Thoracic aorta (tissue), 2 donors: ENCODE results near the gene NCAPH2. TPM values are rescaled to one million over a fixed set of nuclear protein-coding genes. Genes with fewer than 3 reads are reported as not detected.
A peak's percentile ranks its signal among the peaks of the same experiment; 100 is the strongest.

Source experiments
- ATAC-seq: fragments of 150-250 bp; one replicate; pipeline ENCODE4 v1.8.0; 2017; ENCODE audit warnings: low read depth; ENCODE audit not compliant: insufficient number of reproducible peaks, low FRiP score
- DNase-seq: peaks from one replicate; pipeline ENCODE4 v3.0.0-alpha.2; 2020; ENCODE audit warnings: low spot score
- H3K27ac ChIP-seq, 2 donors: fragments of 200-600 bp; sonication (generic); 1 replicate in 1 of 2; 2 replicates in 1 of 2; pipeline ENCODE4 v1.5.1; 2016; ENCODE audit warnings: mild to moderate bottlenecking in 2 of 2, moderate library complexity in 2 of 2
- H3K27me3 ChIP-seq: fragments of 200-600 bp; sonication (generic); replicated peaks from 2 replicates; pipeline ENCODE4 v1.6.0; 2016; ENCODE audit warnings: mild to moderate bottlenecking; ENCODE audit not compliant: insufficient read depth
- H3K36me3 ChIP-seq: fragments of 200-600 bp; sonication (generic); one replicate; pipeline ENCODE4 v1.5.1; 2016
- H3K4me1 ChIP-seq, 2 donors: fragments of 200-600 bp; sonication (generic); 1 replicate in 1 of 2; 2 replicates in 1 of 2; pipeline versions ENCODE4 v1.5.1 to v1.6.0; 2016; ENCODE audit warnings: low read depth in 2 of 2, mild to moderate bottlenecking in 1 of 2; ENCODE audit not compliant: control insufficient read depth in 1 of 2
- H3K4me3 ChIP-seq: fragments of 200-600 bp; sonication (generic); 2 replicates; pipeline ENCODE4 v1.5.1; 2016; ENCODE audit warnings: mild to moderate bottlenecking
- H3K9me3 ChIP-seq: fragments of 200-600 bp; sonication (generic); 2 replicates; pipeline ENCODE4 v1.5.1; 2016
- CTCF ChIP-seq: fragments of 200-600 bp; sonication (generic); IDR thresholded peaks from one replicate; pipeline ENCODE4 v1.5.1; 2019; ENCODE audit warnings: antibody characterized with exemption
- total RNA-seq, 2 donors: library from RNA; depleted of rRNA; stranded (reverse); fragments of >200 nt; gene quantifications; one replicate each; pipeline versions ENCODE4 v1.1.0 to v1.2.3, GENCODE V29; 2016

The NCAPH2 gene
- total RNA-seq, 2 donors from 2014 or later, result 40.8 to 50.4 TPM

GRCh38 chr22:50526834-50527801 lies 19.1 kb downstream of the NCAPH2 start:
- TF ChIP-seq CTCF, result no peak
- H3K27me3 ChIP-seq, result peaks cover 5% of the 10 kb centered on the region
- H3K27ac ChIP-seq, result peak overlapping the region; percentile 69 to 75
- no peaks in the 10 kb centered on the region for H3K9me3 ChIP-seq
- DNase-seq (no peak), ATAC-seq (no peak)
- peaks cover 27 to 48% of the 10 kb centered on the region in 2 donors for H3K4me1 ChIP-seq
- peak overlapping the region; percentile 75 for H3K4me3 ChIP-seq
- peaks cover 17% of the 10 kb centered on the region for H3K36me3 ChIP-seq

DNA sequence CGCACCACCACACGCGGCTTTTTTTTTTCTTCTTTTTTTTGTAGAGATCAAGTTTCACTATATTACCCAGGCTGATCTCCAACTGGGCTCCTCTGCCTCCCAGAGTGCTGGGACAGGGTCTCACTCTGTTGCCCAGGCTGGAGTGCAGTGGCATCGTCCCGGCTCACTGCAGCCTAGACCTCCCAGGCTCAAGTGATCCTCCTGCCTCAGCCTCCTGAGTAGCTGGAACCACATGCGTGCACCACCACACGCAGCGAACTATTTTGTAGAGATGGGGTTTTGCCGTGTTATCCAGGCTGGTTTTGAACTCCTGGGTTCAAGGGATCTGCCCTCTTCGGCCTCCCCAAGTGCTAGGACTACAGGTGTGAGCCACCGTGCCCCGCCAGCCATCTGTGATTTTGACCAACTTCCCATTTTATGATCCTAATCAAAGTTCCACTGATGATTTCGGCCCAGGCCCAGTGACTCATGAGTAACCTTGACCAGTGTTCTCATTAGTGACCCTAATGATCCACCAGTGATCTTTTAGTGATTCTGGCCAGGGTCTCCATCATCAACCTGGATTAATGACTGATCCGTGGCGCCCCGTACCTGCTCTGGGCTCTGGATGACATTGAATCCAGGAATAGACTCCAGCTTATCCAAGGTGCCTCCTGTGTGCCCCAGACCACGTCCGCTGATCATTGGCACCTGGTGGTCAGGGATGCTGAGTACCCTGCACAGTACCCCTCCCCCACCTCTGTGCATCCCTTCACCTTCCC lies 20.1 kb downstream of the NCAPH2 start:
- Histone ChIP-seq H3K4me1 (peaks cover 29 to 54% of the 10 kb centered on the region in 2 donors), H3K4me3 (peak overlapping the region; percentile 78), H3K27me3 (peaks cover 5% of the 10 kb centered on the region), H3K9me3 (no peaks in the 10 kb centered on the region), H3K36me3 (peaks cover 8% of the 10 kb centered on the region), H3K27ac (no peak overlapping the region)
- no peak for TF ChIP-seq CTCF
- DNase-seq, result no peak
- no peak for ATAC-seq

DNA sequence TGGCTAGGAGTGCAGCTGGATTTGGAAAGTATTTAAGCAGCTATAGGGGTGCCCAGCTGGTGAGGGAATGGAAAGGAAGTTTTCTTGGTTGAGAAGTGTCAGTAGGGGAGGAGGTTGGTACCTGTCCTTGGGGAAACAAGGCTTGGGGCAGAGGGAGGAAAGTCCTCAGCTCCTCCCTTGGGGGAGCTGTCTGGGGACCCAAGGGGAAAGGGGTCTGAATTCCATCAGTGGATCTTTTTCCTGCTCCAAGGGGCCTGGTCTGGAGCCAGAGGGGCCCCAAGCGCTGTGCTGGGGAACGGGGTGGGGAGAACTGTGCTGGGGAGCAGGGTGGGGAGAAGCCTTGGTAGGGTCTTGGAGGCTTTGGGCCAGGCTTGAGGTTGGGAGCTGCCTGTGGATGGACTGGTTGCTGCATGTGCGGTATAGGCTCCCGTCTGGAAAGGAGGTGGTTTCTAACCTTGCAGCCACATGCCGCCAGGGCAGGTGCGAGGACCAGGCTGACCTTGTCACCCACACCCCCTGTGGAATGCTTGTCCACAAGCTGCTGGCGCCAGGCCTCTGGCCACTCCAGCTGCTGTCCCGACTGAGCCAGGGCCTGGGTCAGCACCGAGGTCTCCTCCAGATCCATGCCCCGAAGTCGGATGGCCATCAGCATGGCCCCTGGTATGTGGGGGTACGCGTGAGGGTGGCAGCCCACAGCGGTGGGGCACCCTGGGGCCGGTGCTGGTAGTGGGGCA lies 20.8 kb downstream of the NCAPH2 start:
- Histone ChIP-seq H3K9me3 (no peaks in the 10 kb centered on the region), H3K4me1 (peaks cover 29 to 54% of the 10 kb centered on the region in 2 donors), H3K27ac (peak overlapping the region; percentile 72 to 83), H3K27me3 (peaks cover 5% of the 10 kb centered on the region), H3K4me3 (peak overlapping the region; percentile 78), H3K36me3 (peaks cover 2% of the 10 kb centered on the region)
- no peak for DNase-seq
- ATAC-seq, result no peak
- no peak for TF ChIP-seq CTCF

DNA sequence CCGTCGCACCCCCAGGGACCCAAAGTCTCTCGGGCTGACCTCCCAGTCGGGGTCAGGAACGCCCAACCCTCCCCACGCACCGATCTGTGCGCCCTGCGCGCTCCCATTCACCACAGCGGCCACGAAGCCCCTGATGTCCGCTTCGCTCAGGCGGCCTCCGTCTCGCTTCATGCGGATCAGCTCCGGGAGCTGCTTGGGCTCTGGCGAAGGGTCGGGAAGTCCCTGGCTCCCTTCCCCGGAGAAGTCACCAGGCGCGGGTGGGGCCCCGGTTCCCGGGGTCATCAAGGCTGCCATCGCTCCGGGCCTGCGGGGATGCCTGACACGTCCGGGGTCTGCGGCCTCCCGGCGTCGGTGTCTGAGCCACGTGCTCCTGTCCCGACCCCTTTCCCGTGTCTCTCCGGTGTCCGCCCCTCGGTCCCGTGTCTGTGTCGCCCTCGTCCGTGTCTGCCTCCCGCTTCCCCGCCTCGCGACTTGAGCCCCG lies 21.4 kb downstream of the NCAPH2 start:
- no peak for TF ChIP-seq CTCF
- no peaks in the 10 kb centered on the region for H3K36me3 ChIP-seq
- DNase-seq (no peak), ATAC-seq (no peak)
- no peaks in the 10 kb centered on the region for H3K9me3 ChIP-seq
- H3K27me3 ChIP-seq, result peaks cover 5% of the 10 kb centered on the region
- H3K4me3 ChIP-seq, result peak overlapping the region; percentile 78
- peak overlapping the region; percentile 72 to 83 for H3K27ac ChIP-seq
- H3K4me1 ChIP-seq, result peaks cover 24 to 50% of the 10 kb centered on the region in 2 donors
